K562 (cell line): Measurements from ENCODE around the gene UIMC1. TPM values are rescaled to one million over a fixed set of nuclear protein-coding genes. Genes with fewer than 3 reads are reported as not detected.
"Not testable (repeated sequence)": the region's sequence is repeated elsewhere in the genome, so short reads cannot be mapped to it uniquely, and the experiment has no call there.

Experiments
- ATAC-seq: fragments of 200-7000 bp; cut with Tn5 transposase; 3 replicates; pipeline ENCODE4 v1.9.1; 2020; ENCODE audit warnings: moderate library complexity
- BruUV-seq: library from RNA; stranded (reverse); fragments of 400-500 nt; replicated peaks from 2 replicates; lab custom pipeline; 2021; lab: Mats Ljungman, UMichigan
- CTCF ChIA-PET: fragments of 300-600 bp; formaldehyde crosslinking; extraction: SDS; loops from one replicate; lab custom pipeline; 2021; ENCODE audit warnings: low intra/inter-chr PET ratio; lab: Yijun Ruan, JAX
- POLR2A ChIA-PET: fragments of 300-600, 350-650 bp; sonication (Branson Sonifier 250); formaldehyde crosslinking; extraction: SDS; loops from one replicate; lab custom pipeline; 2021; ENCODE audit warnings: antibody characterized with exemption, inconsistent platforms; lab: Yijun Ruan, JAX
- DNase-seq, 4 experiments: peaks; one replicate each; pipeline versions ENCODE4 v3.0.0 to v3.0.0-alpha.2; 2011 to 2018; ENCODE audit warnings: low spot score in 3 of 4, mixed read lengths in 3 of 4; ENCODE audit errors: extremely low read depth in 1 of 4
- FAIRE-seq: peaks from 2 replicates; lab custom pipeline; 2011; peaks lifted over from hg19 to GRCh38; lab: Jason Lieb, UNC
- H2AFZ ChIP-seq: 2 replicates; pipeline ENCODE4 v1.6.0; 2011; ENCODE audit warnings: low read depth, low read length, control low read depth, inconsistent platforms
- H3K27ac ChIP-seq: fragments of 200-600 bp; 3 replicates; pipeline ENCODE4 v1.8.0; 2011; ENCODE audit warnings: low read depth, mild to moderate bottlenecking, control low read depth, inconsistent platforms, low read length, moderate library complexity, mixed read lengths; ENCODE audit errors: extremely low read depth
- H3K27me3 ChIP-seq, 2 experiments: fragments of 300-600 bp in 1 of 2; 2 replicates in 1 of 2; 3 replicates in 1 of 2; pipeline versions ENCODE4 v1.6.0 to v1.8.0; 2011; ENCODE audit warnings: inconsistent platforms in 2 of 2, low read length in 2 of 2, mild to moderate bottlenecking in 1 of 2, mixed read lengths in 1 of 2, moderate library complexity in 1 of 2; ENCODE audit not compliant: control insufficient read depth in 2 of 2, insufficient read depth in 2 of 2
- H3K36me3 ChIP-seq: fragments of 300-600 bp; 3 replicates; pipeline ENCODE4 v1.8.0; 2011; ENCODE audit warnings: mild to moderate bottlenecking, low read length, inconsistent platforms; ENCODE audit not compliant: control insufficient read depth, insufficient read depth
- H3K4me1 ChIP-seq, 2 experiments: fragments of 200-600 bp in 1 of 2; replicated peaks in 1 of 2; 2 replicates in 1 of 2; 3 replicates in 1 of 2; pipeline versions ENCODE4 v1.5.1 to v1.8.0; 2011; ENCODE audit warnings: inconsistent platforms in 2 of 2, low read length in 2 of 2, mild to moderate bottlenecking in 1 of 2, mixed read lengths in 1 of 2, moderate library complexity in 1 of 2; ENCODE audit not compliant: control insufficient read depth in 2 of 2, insufficient read depth in 2 of 2
- H3K4me2 ChIP-seq: 2 replicates; pipeline ENCODE4 v1.6.1; 2011; ENCODE audit warnings: low read length, control low read depth, inconsistent platforms, mixed read lengths; ENCODE audit not compliant: insufficient read depth
- H3K4me3 ChIP-seq: fragments of 200-600 bp; sonication (generic), shearing (Covaris generic); 2 replicates; pipeline ENCODE4 v1.5.1; 2016; ENCODE audit warnings: control low read depth, inconsistent platforms
- H3K79me2 ChIP-seq: fragments of 200-600 bp; 3 replicates; pipeline ENCODE4 v1.8.0; 2011; ENCODE audit warnings: low read length, inconsistent platforms; ENCODE audit not compliant: control insufficient read depth, insufficient read depth
- H3K9ac ChIP-seq, 2 experiments: 2 replicates each; pipeline versions ENCODE4 v1.6.0 to v1.6.1; 2011; ENCODE audit warnings: low read depth in 2 of 2, low read length in 2 of 2, control low read depth in 1 of 2, inconsistent platforms in 1 of 2, mild to moderate bottlenecking in 1 of 2, mixed read lengths in 1 of 2; ENCODE audit not compliant: insufficient read depth in 1 of 2
- H3K9me1 ChIP-seq: one replicate; pipeline ENCODE4 v1.6.0; 2011; ENCODE audit warnings: inconsistent platforms, mild to moderate bottlenecking, low read length, moderate library complexity; ENCODE audit not compliant: control insufficient read depth, insufficient read depth
- H3K9me3 ChIP-seq: replicated peaks from 2 replicates; pipeline ENCODE4 v1.5.1; 2011; ENCODE audit warnings: low read depth, low read length, inconsistent platforms; ENCODE audit not compliant: control insufficient read depth, insufficient read depth
- H4K20me1 ChIP-seq: replicated peaks from 2 replicates; pipeline ENCODE4 v1.6.1; 2011; ENCODE audit warnings: low read length, inconsistent platforms, mixed read lengths; ENCODE audit not compliant: control insufficient read depth, insufficient read depth
- WGBS: fragments of 100-300 bp; shearing (Covaris generic); methylation state at CpG from one replicate; pipeline ENCODE4 v1.1.6; 2016; ENCODE audit warnings: low coverage, mixed read lengths; ENCODE audit not compliant: insufficient coverage; ENCODE audit errors: missing lambda C conversion rate; 5-methylcytosine and 5-hydroxymethylcytosine counted together
- in situ Hi-C: fragments of 300-500 bp; cut with MboI; formaldehyde crosslinking; loops from 4 replicates; pipeline ENCODE4 v1.15.0; 2018; ENCODE audit warnings: inconsistent platforms, mixed read lengths
- intact Hi-C: fragments of 100-400 bp; cut with micrococcal nuclease; formaldehyde crosslinking; loops from 2 replicates; pipeline ENCODE4 v1.14.2; 2022
- polyA plus RNA-seq, 8 experiments: library from polyadenylated mRNA; depleted of rRNA in 4 of 8; stranded (reverse) in 5 of 8; unstranded in 3 of 8; fragments of >200 nt; fragmentation: Nextera tagmentation in 2 of 8; fragmentation: Illumina TruSeq in 1 of 8; extraction: Ambion mirVana in 2 of 8; extraction: Trizol in 1 of 8; gene quantifications; 2 replicates each; pipeline versions ENCODE4 v1.2.1 to v1.2.3, GENCODE V29; 2011 to 2014; ENCODE audit warnings: inconsistent platforms in 1 of 8, missing spikeins in 1 of 8
- total RNA-seq, 7 experiments: library from RNA; depleted of rRNA in 6 of 7; stranded (reverse); fragments of >200 nt in 6 of 7; fragmentation: Illumina TruSeq in 2 of 7; extraction: Trizol in 2 of 7; gene quantifications; 2 replicates each; pipeline versions ENCODE4 v1.2.1 to v1.2.3, GENCODE V29; 2011 to 2021; ENCODE audit warnings: low replicate concordance in 1 of 7

The UIMC1 gene
- total and polyA plus RNA-seq, 9 of the 15 experiments (the other 6 are each of a cell fraction or from before 2014, with no cell fraction given) = 14.9 to 51.7 (median 36.8) TPM

DNA sequence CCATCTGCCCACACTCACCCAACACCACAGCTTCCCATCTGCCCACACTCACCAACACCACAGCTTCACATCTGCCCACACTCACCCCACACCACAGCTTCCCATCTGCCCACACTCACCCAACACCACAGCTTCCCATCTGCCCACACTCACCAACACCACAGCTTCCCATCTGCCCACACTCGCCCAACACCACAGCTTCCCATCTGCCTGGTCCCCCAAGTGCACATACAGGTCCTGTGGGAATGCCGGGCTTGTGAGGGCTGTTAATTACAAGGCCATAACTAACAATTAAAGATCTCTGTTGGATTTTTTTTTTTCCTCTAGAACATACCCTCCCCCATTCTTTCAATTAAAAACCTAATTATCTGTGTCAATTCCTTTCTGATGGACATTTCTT, 133.6 kb downstream of the UIMC1 start:
- H3K9me3 ChIP-seq, CTCF ChIA-PET, H3K36me3 ChIP-seq, intact Hi-C loops, H3K4me3 ChIP-seq, BruUV-seq, H3K9me1 ChIP-seq, in situ Hi-C loops, H3K4me2 ChIP-seq, H3K9ac ChIP-seq, H3K79me2 ChIP-seq, H2AFZ ChIP-seq, DNase-seq, FAIRE-seq, H3K27ac ChIP-seq, ATAC-seq: not testable (repeated sequence)
- peaks cover 40 to 69% of the 10 kb centered on the region in 2 experiments for H3K27me3 ChIP-seq
- 0% methylated on average over 2 of the region's 2 CpGs for WGBS
- H3K4me1 ChIP-seq = peaks cover 0 to 54% of the 10 kb centered on the region in 2 experiments; a peak in 2 of 5 replicates
- POLR2A ChIA-PET = interaction anchor here (0.5 to 0.7 kb wide), 4 partner anchors 9 to 217 kb away, joined by 3 to 4 read pairs (median 3); no protein-coding TSS in a partner anchor
- peaks cover 20% of the 10 kb centered on the region; the same call in 1 of the 2 replicates for H4K20me1 ChIP-seq

DNA sequence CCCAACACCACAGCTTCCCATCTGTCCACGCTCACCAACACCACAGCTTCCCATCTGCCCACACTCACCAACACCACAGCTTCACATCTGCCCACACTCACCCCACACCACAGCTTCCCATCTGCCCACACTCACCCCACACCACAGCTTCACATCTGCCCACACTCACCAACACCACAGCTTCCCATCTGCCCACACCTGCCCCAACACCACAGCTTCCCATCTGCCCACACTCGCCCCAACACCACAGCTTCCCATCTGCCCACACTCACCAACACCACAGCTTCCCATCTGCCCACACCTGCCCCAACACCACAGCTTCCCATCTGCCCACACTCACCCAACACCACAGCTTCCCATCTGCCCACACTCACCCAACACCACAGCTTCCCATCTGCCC, 134.0 kb downstream of the UIMC1 start:
- peaks cover 37 to 65% of the 10 kb centered on the region in 2 experiments for H3K27me3 ChIP-seq
- FAIRE-seq, H2AFZ ChIP-seq, H3K79me2 ChIP-seq, H3K9ac ChIP-seq, H3K4me2 ChIP-seq, H3K36me3 ChIP-seq, DNase-seq, BruUV-seq, in situ Hi-C loops, H3K27ac ChIP-seq, intact Hi-C loops, ATAC-seq, CTCF ChIA-PET, H3K9me1 ChIP-seq, H3K9me3 ChIP-seq, H3K4me3 ChIP-seq: not testable (repeated sequence)
- POLR2A ChIA-PET = interaction anchor here (0.5 to 0.7 kb wide), 3 partner anchors 10 to 199 kb away, joined by 3 to 4 read pairs (median 3); no protein-coding TSS in a partner anchor
- H3K4me1 ChIP-seq = peaks cover 0 to 51% of the 10 kb centered on the region in 2 experiments; a peak in 2 of 5 replicates
- peaks cover 20% of the 10 kb centered on the region; the same call in 1 of the 2 replicates for H4K20me1 ChIP-seq
- 0% methylated on average over 2 of the region's 2 CpGs for WGBS
